ENCODE measurements around the gene INPP5D.

INPP5D gene

DNA sequence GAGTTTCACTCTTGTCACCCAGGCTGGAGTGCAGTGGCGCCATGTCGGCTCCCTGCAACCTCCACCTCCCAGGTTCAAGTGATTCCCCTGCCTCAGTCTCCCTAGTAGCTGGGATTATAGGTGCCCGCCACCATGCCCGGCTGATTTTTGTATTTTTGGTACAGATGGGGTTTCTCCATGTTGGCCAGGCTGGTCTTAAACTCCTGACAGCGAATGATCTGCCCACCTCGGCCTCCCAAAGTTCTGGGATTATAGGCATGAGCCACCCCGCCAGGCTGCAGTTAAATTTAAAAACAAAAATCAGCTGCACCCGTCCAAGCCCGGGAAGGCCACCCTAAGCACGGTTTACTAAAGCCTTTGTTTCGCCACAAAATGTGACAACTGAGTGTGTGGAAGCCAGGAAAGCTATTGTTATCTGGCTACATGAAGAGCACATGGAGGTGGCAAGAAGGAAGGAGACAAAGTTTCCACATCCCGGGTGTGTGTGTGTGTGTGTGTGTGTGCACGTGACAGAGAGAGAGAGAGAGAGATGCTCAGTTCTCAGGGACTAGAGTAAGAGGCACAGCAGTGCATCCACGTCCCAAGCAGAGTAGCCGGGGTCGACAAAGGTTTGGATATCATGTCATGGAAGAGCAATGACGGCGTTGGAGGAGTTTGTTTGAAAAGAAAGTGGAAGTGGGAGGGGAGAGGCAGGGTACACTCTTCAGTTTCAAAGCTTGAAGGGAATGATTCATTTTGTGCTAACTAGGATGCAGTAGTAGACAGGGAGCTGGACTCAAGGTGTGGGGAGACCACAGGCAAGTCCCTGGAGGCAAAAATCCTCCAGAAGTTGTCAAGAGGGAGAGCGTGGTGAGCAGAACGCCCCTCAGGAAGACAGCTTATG lies 20.1 kb downstream of the INPP5D start:
- ChIA-PET POLR2A (ENCODE audit: low non-redundant PET) (no interaction called here), CTCF (interaction anchor here (0.6 kb wide), 1 partner anchor 20 kb away, joined by 3 read pairs; the partner anchor contains the start of gene INPP5D)
- no peak for DNase-seq (ENCODE audit: low spot score)
- H3K27ac ChIP-seq, result no peak overlapping the region
- TF ChIP-seq, protein P1, sequence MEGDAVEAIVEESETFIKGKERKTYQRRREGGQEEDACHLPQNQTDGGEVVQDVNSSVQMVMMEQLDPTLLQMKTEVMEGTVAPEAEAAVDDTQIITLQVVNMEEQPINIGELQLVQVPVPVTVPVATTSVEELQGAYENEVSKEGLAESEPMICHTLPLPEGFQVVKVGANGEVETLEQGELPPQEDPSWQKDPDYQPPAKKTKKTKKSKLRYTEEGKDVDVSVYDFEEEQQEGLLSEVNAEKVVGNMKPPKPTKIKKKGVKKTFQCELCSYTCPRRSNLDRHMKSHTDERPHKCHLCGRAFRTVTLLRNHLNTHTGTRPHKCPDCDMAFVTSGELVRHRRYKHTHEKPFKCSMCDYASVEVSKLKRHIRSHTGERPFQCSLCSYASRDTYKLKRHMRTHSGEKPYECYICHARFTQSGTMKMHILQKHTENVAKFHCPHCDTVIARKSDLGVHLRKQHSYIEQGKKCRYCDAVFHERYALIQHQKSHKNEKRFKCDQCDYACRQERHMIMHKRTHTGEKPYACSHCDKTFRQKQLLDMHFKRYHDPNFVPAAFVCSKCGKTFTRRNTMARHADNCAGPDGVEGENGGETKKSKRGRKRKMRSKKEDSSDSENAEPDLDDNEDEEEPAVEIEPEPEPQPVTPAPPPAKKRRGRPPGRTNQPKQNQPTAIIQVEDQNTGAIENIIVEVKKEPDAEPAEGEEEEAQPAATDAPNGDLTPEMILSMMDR (conservative IDR thresholded peaks at IDR 0.05; ENCODE audit: low read depth), result no peak

DNA sequence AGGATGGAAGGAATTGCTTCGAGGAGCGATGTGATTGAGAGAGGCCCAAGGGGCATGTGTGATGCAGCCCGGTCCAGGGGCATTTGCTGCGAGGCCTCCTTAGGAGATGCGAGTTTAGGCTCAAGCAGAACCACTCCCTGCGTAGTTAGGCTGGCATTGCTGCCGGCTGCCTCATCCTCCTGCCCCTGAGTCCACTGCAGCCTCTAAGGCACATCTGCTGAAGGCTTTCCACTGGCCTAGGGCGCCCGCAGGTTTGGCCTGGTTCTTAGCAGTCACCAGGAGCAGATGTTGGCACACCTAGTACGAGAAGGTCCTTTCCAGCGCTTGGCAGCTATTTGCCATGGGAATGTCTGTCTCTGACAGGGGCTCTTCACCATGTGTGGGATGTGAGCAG lies 20.7 kb downstream of the INPP5D start:
- POLR2A ChIA-PET (ENCODE audit: low non-redundant PET), result no interaction called here
- TF ChIP-seq, protein P1 (conservative IDR thresholded peaks at IDR 0.05; ENCODE audit: low read depth), result no peak
- no peak overlapping the region for H3K27ac ChIP-seq
- CTCF ChIA-PET, result no interaction called here
- DNase-seq (ENCODE audit: low spot score), result no peak

DNA sequence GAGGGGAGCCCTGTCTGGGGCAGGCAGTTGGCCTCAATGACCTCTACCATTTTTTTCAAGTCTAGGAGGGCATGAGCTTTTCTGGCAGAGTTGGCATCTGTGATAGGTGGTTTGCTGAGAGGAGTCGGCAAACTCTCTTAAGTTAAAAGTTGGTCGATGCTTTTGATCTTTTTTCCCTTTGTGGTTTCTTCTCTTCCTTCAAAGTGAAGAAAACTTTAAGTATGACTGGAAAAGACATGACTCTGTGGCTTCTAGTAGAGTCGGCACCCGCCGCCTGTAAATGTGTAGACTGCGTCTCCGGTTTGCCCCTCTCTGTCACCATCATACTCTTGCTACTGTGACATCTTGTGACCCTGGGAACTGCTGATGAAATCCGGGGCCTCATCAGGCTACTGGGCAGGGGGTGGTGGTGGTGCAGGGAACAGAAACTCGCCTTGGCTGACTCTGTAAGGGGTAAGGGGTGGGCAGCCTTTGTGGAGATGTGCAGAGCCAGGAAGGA lies 21.1 kb downstream of the INPP5D start:
- POLR2A ChIA-PET (ENCODE audit: low non-redundant PET), result no interaction called here
- TF ChIP-seq, protein P1 (conservative IDR thresholded peaks at IDR 0.05; ENCODE audit: low read depth), result no peak
- DNase-seq (ENCODE audit: low spot score), result no peak
- H3K27ac ChIP-seq, result no peak overlapping the region
- CTCF ChIA-PET, result no interaction called here

DNA sequence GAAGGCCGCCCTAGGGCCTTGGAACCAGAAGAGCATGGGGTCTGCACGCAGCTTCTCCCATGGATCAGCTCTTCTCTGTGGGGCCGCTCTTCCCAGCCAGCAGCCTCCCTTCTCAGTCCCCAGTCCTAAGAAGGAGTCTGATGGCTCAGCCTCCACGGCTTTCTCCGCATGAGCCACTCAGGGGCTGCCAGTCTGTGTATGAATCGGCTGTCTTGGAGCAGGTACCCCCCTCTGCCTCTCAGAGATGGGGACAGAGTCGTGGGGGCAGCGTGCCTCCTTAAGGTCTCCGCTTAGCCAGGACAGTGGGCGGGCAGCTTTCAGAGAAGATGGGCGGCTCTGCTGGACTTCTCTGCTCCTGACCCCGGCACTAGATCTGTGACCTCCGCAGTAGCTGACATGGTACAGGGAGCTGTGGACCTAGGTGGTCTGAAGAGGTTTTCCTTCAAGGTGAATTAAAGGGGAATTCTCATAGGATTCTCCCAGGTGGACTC lies 21.6 kb downstream of the INPP5D start:
- CTCF ChIA-PET, result no interaction called here
- H3K27ac ChIP-seq, result no peak overlapping the region
- POLR2A ChIA-PET (ENCODE audit: low non-redundant PET), result no interaction called here

DNA sequence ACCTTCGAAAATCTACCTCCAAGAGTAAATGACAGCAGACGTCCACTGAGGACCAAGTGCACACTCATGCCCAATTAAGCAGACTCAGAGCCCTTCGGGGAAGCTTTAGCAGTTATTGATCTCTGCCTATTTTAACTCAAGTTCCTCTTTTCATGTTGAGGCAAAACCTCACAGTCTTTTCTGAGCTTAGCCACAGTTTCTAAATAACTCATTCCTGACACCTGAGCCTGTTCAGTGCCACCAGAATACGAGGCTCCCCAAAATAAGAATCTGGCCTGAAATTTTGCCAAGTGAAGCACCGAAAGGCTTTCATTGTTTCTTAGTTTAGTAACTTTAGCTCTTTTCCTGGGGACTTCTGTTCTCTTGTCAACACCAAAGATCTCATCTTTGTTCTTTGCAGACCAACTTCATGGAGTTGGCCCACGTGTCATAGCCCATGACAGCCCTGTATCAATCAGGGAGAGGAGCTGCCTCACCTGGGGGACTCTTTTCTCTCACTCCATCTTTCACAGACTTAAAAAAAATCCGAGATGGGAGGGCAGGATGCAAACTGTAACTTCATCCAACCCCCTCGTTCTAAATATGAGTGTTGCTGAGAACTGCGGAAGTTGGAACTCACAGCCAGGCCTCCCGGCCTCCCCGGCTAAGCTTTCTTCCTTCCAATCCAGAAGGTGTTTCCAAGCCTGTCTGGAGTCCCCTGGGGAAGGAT lies 22.2 kb downstream of the INPP5D start:
- no peak overlapping the region for H3K27ac ChIP-seq
- TF ChIP-seq, protein P1 (conservative IDR thresholded peaks at IDR 0.05; ENCODE audit: low read depth), result no peak
- POLR2A ChIA-PET (ENCODE audit: low non-redundant PET), result no interaction called here
- CTCF ChIA-PET, result no interaction called here
- DNase-seq (ENCODE audit: low spot score), result no peak

More for the DNA sequence above, 21.6 kb downstream of the INPP5D start:
- TF ChIP-seq, protein P1 (conservative IDR thresholded peaks at IDR 0.05; ENCODE audit: low read depth), result no peak
- no peak for DNase-seq (ENCODE audit: low spot score)

DNA sequence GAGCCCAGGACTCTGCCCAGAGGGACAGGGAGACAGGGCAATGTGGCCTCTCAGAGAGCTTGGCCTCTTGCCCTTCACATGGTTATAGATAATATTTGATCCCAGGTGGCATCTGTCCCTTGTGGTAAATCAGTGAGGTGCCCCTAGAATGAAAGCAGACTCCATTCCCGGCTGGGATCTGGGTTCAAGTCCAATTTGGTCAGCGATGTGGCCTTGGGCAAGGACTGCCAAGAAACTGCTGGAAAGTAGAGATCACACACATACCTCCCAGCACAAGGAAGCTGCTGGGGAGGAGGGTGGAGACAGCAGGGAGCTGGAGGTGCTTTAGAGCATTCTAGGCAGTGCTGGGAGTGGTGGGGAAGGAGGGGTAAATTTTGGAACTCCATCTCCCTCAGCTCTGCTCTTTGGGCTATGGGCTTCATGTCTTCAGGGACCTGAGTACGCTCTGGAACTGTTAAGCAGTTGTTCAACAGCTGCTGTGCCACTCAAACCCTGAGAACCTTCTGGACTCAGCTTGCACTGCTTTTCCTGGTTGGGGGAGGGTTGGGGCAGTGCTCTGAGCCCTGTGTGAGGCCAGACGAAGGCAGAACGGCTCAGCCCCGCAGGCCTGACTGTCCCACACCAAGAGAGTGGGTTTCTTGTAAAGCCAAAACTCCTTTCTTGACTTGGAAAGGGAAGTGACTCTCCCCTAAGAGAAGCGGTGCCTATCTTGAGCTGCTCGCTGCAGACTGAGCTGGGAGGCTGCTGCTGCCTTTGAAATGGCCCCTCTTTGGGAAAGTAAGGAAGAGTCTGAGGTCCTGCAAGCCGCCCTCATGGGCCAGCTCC lies 23.0 kb downstream of the INPP5D start:
- CTCF ChIA-PET, result interaction anchor here (0.7 kb wide), 1 partner anchor 26 kb away, joined by 3 read pairs; no protein-coding TSS in a partner anchor
- H3K27ac ChIP-seq, result no peak overlapping the region
- TF ChIP-seq, protein P1 (conservative IDR thresholded peaks at IDR 0.05; ENCODE audit: low read depth), result no peak
- POLR2A ChIA-PET (ENCODE audit: low non-redundant PET), result no interaction called here
- no peak for DNase-seq (ENCODE audit: low spot score)
